Osteoblast (primary cell): ENCODE measurements around the gene APOE. TPM values are rescaled to one million over a fixed set of nuclear protein-coding genes. Genes with fewer than 3 reads are reported as not detected.
"Not testable (repeated sequence)": the region's sequence is repeated elsewhere in the genome, so short reads cannot be mapped to it uniquely, and the experiment has no call there.

ENCODE experiments used
- DNase-seq: peaks from one replicate; pipeline ENCODE4 v3.0.0; 2011; ENCODE audit warnings: low spot score, mixed read lengths; ENCODE audit not compliant: insufficient read length; ENCODE audit errors: missing footprints
- H2AFZ ChIP-seq: 2 replicates; pipeline ENCODE4 v1.6.0; 2011; ENCODE audit warnings: mild to moderate bottlenecking, low read length
- H3K27ac ChIP-seq: 2 replicates; pipeline ENCODE4 v1.5.1; 2011; ENCODE audit warnings: mild to moderate bottlenecking, low read depth, low read length, moderate library complexity
- H3K27me3 ChIP-seq: 2 replicates; pipeline ENCODE4 v1.6.0; 2012; ENCODE audit warnings: mild to moderate bottlenecking, control low read depth, inconsistent platforms, low read length, moderate library complexity; ENCODE audit not compliant: insufficient read depth
- H3K36me3 ChIP-seq: 2 replicates; pipeline ENCODE4 v1.5.1; 2011; ENCODE audit warnings: mild to moderate bottlenecking, low read length, control low read depth, moderate library complexity; ENCODE audit not compliant: insufficient read depth
- H3K4me1 ChIP-seq: 2 replicates; pipeline ENCODE4 v1.5.1; 2011; ENCODE audit warnings: mild to moderate bottlenecking, low read length, control low read depth, moderate library complexity; ENCODE audit not compliant: insufficient read depth
- H3K4me2 ChIP-seq: 2 replicates; pipeline ENCODE4 v1.6.0; 2011; ENCODE audit warnings: mild to moderate bottlenecking, low read length; ENCODE audit not compliant: insufficient read depth
- H3K4me3 ChIP-seq: fragments of 200-600 bp; sonication (generic); 3 replicates; pipeline ENCODE4 v1.5.1; 2012; ENCODE audit warnings: mild to moderate bottlenecking, low read length, inconsistent platforms; ENCODE audit not compliant: insufficient read depth
- H3K79me2 ChIP-seq: 2 replicates; pipeline ENCODE4 v1.6.0; 2012; ENCODE audit warnings: mild to moderate bottlenecking, low read length, control low read depth, inconsistent platforms; ENCODE audit not compliant: insufficient read depth
- H3K9me3 ChIP-seq: 2 replicates; pipeline ENCODE4 v1.5.1; 2011; ENCODE audit warnings: low read depth, low read length, control low read depth
- H4K20me1 ChIP-seq: 2 replicates; pipeline ENCODE4 v1.6.0; 2012; ENCODE audit warnings: mild to moderate bottlenecking, low read length, control low read depth; ENCODE audit not compliant: insufficient read depth
- CTCF ChIP-seq: IDR thresholded peaks from 2 replicates; pipeline ENCODE4 v1.5.1; 2011; ENCODE audit warnings: mild to moderate bottlenecking, low read depth, low read length, moderate library complexity; ENCODE audit errors: extremely low read depth
- total RNA-seq: library from RNA; depleted of rRNA; stranded (reverse); fragments of >200 nt; gene quantifications from 2 replicates; pipeline ENCODE4 v1.2.3, GENCODE V29; 2012

The APOE gene
- 44.5 and 46.6 TPM in 2 replicates for total RNA-seq

DNA sequence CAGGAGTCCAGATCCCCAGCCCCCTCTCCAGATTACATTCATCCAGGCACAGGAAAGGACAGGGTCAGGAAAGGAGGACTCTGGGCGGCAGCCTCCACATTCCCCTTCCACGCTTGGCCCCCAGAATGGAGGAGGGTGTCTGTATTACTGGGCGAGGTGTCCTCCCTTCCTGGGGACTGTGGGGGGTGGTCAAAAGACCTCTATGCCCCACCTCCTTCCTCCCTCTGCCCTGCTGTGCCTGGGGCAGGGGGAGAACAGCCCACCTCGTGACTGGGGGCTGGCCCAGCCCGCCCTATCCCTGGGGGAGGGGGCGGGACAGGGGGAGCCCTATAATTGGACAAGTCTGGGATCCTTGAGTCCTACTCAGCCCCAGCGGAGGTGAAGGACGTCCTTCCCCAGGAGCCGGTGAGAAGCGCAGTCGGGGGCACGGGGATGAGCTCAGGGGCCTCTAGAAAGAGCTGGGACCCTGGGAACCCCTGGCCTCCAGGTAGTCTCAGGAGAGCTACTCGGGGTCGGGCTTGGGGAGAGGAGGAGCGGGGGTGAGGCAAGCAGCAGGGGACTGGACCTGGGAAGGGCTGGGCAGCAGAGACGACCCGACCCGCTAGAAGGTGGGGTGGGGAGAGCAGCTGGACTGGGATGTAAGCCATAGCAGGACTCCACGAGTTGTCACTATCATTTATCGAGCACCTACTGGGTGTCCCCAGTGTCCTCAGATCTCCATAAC lies at the start of gene APOE:
APOE (plus strand) TSS at position 360 of the 724 bp plus-strand sequence. CDS start 829 bp downstream, outside the sequence.
- DNase-seq, result peak; percentile 76
- Histone ChIP-seq H3K4me3 (peak within 1 kb of the TSS; percentile 57), H3K79me2 (no peaks in the 10 kb centered on the region), H2AFZ (peak within 1 kb of the TSS; percentile 80), H3K36me3 (peaks cover 17% of the 10 kb centered on the region), H3K9me3 (no peaks in the 10 kb centered on the region), H3K27me3 (peaks cover 14% of the 10 kb centered on the region), H3K4me1 (peaks cover 4% of the 10 kb centered on the region), H3K4me2 (peak within 1 kb of the TSS; percentile 75), H3K27ac (no peak within 1 kb of the TSS), H4K20me1 (peaks cover 5% of the 10 kb centered on the region)
- no peak for TF ChIP-seq CTCF

- no peak overlapping the region for H3K4me2 ChIP-seq
- TF ChIP-seq CTCF, result no peak
- no peak for DNase-seq
- no peak overlapping the region for H3K27ac ChIP-seq
- H3K79me2 ChIP-seq, result peaks cover 70% of the 10 kb centered on the region
- no peaks in the 10 kb centered on the region for H3K27me3 ChIP-seq
- no peak overlapping the region for H3K4me3 ChIP-seq
- H4K20me1 ChIP-seq, result peaks cover 44% of the 10 kb centered on the region
- no peak overlapping the region for H2AFZ ChIP-seq
- peaks cover 5% of the 10 kb centered on the region for H3K4me1 ChIP-seq
- H3K36me3 ChIP-seq, result no peaks in the 10 kb centered on the region
- H3K9me3 ChIP-seq, result no peaks in the 10 kb centered on the region
Measured at GRCh38 chr19:44856421-44857083, 49.0 kb upstream of the APOE start.

GRCh38 chr19:44857837-44858236 lies 47.8 kb upstream of the APOE start:
- Histone ChIP-seq H3K27ac (no peak overlapping the region), H3K4me1 (peaks cover 5% of the 10 kb centered on the region), H3K9me3 (no peaks in the 10 kb centered on the region), H3K4me2 (no peak overlapping the region), H3K4me3 (no peak overlapping the region), H3K79me2 (peaks cover 67% of the 10 kb centered on the region), H4K20me1 (peaks cover 40% of the 10 kb centered on the region), H3K27me3 (no peaks in the 10 kb centered on the region), H3K36me3 (no peaks in the 10 kb centered on the region), H2AFZ (no peak overlapping the region)
- no peak for DNase-seq
- no peak for TF ChIP-seq CTCF

DNA sequence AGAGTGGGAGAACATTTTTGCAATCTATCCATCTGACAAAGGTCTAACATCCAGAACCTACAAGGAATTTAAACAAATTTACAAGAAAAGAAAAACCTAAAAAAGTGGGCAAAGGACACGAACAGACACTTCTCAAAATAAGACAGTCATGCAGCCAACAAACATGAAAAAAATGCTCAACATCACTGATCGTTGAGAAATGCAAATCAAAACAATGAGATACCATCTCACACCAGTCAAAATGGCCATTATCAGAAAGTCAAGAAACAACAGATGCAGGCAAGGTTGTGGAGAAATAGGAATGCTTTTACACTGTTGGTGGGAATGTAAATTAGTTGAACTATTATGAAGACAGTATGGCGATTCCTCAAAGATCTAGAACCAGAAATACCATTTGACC lies 44.0 kb upstream of the APOE start:
- not testable (repeated sequence) for H2AFZ ChIP-seq, H3K9me3 ChIP-seq, H3K4me2 ChIP-seq, DNase-seq, H3K4me3 ChIP-seq, H3K4me1 ChIP-seq, H3K27ac ChIP-seq, H3K27me3 ChIP-seq, H3K36me3 ChIP-seq
- Histone ChIP-seq H3K79me2 (peaks cover 57% of the 10 kb centered on the region), H4K20me1 (peaks cover 29% of the 10 kb centered on the region)
